Middle frontal gyrus (tissue), 1 donor: Measurements from ENCODE around the gene DUSP15.
"Not testable (repeated sequence)": the region's sequence is repeated elsewhere in the genome, so short reads cannot be mapped to it uniquely, and the experiment has no call there.

Experiments used
- DNase-seq: peaks from one replicate; pipeline ENCODE4 v3.0.0-alpha.2; 2015; ENCODE audit warnings: low spot score; ENCODE audit errors: extremely low spot score

Gene DUSP15

GRCh38 chr20:31869942-31870725, at the start of gene DUSP15, which contains the start of gene TTLL9:
TSS of gene DUSP15 (minus strand) at chr20:31870527. CDS start at chr20:31870337, 190 bp downstream.
TSS of gene TTLL9 (plus strand) at chr20:31870634. CDS start at chr20:31871127, 493 bp downstream.
- peak; percentile 20 for DNase-seq

- DNase-seq: no peak
Measured at GRCh38 chr20:31919410-31920155, 49.3 kb upstream of the DUSP15 start.

- DNase-seq: no peak
Measured at GRCh38 chr20:31918466-31919105, 48.3 kb upstream of the DUSP15 start.

GRCh38 chr20:31917962-31918412, 47.7 kb upstream of the DUSP15 start:
- not testable (repeated sequence) for DNase-seq

- no peak for DNase-seq
Measured at GRCh38 chr20:31916708-31917107, 46.4 kb upstream of the DUSP15 start.

GRCh38 chr20:31915491-31916280, 45.4 kb upstream of the DUSP15 start:
- no peak for DNase-seq

GRCh38 chr20:31914170-31914569, 43.8 kb upstream of the DUSP15 start:
- no peak for DNase-seq

- DNase-seq: no peak
Measured at GRCh38 chr20:31913431-31914157, 43.3 kb upstream of the DUSP15 start.

GRCh38 chr20:31910071-31910803, 39.9 kb upstream of the DUSP15 start:
- no peak for DNase-seq

- DNase-seq: no peak
Measured at GRCh38 chr20:31909253-31910070, 39.1 kb upstream of the DUSP15 start.

GRCh38 chr20:31908424-31908823, 38.1 kb upstream of the DUSP15 start:
- no peak for DNase-seq

GRCh38 chr20:31908016-31908415, 37.7 kb upstream of the DUSP15 start:
- no peak for DNase-seq

GRCh38 chr20:31907046-31907445, 36.7 kb upstream of the DUSP15 start:
- DNase-seq: no peak

GRCh38 chr20:31906001-31906400, 35.7 kb upstream of the DUSP15 start:
- DNase-seq: no peak

- DNase-seq: no peak
Measured at GRCh38 chr20:31903627-31904386, 33.5 kb upstream of the DUSP15 start.

GRCh38 chr20:31901615-31902014, 31.3 kb upstream of the DUSP15 start:
- DNase-seq: no peak

GRCh38 chr20:31897541-31897940, 27.2 kb upstream of the DUSP15 start:
- DNase-seq: no peak

GRCh38 chr20:31896049-31896448, 25.7 kb upstream of the DUSP15 start:
- DNase-seq: no peak
